GDM1 (cell line): ENCODE data around the gene CNTFR.
"Not testable (repeated sequence)": the region's sequence is repeated elsewhere in the genome, so short reads cannot be mapped to it uniquely, and the experiment has no call there.

Experiments used
- DNase-seq: peaks from one replicate; lab custom pipeline; 2025; lab: John Stamatoyannopoulos, UW

CNTFR gene

GRCh38 chr9:34589636-34590380 lies at the start of gene CNTFR:
Gene CNTFR (minus strand): TSS chr9:34589724. CDS start chr9:34568981, 20,743 bp downstream.
- no peak for DNase-seq

- not testable (repeated sequence) for DNase-seq
Measured at GRCh38 chr9:34639322-34639721, 49.8 kb upstream of the CNTFR start.

GRCh38 chr9:34638138-34638445 lies 48.6 kb upstream of the CNTFR start:
- no peak for DNase-seq

GRCh38 chr9:34637356-34638137 lies 48.0 kb upstream of the CNTFR start, which contains the start of gene SIGMAR1:
Gene SIGMAR1 (minus strand): TSS chr9:34637787. CDS start chr9:34637697, 90 bp downstream.
- DNase-seq = peak; percentile 89

GRCh38 chr9:34636791-34637355 lies 47.3 kb upstream of the CNTFR start:
- DNase-seq = no peak

GRCh38 chr9:34635556-34635955 lies 46.0 kb upstream of the CNTFR start:
- no peak for DNase-seq

- DNase-seq = no peak
Measured at GRCh38 chr9:34634551-34635248, 45.2 kb upstream of the CNTFR start.

- DNase-seq = peak; percentile 39
Measured at GRCh38 chr9:34633851-34634550, 44.5 kb upstream of the CNTFR start.

- DNase-seq = no peak
Measured at GRCh38 chr9:34633166-34633565, 43.6 kb upstream of the CNTFR start.

GRCh38 chr9:34630402-34631154 lies 41.1 kb upstream of the CNTFR start:
- no peak for DNase-seq

- DNase-seq = no peak
Measured at GRCh38 chr9:34629491-34629808, 39.9 kb upstream of the CNTFR start.

GRCh38 chr9:34628656-34629490 lies 39.3 kb upstream of the CNTFR start, which contains the start of gene ARID3C:
Gene ARID3C (minus strand): TSS chr9:34629066. CDS start chr9:34628014, 1,052 bp downstream.
- no peak for DNase-seq

GRCh38 chr9:34627716-34628655 lies 38.5 kb upstream of the CNTFR start:
- no peak for DNase-seq

- DNase-seq = no peak
Measured at GRCh38 chr9:34625186-34625486, 35.6 kb upstream of the CNTFR start.

- DNase-seq = no peak
Measured at GRCh38 chr9:34624475-34625185, 35.1 kb upstream of the CNTFR start.

- no peak for DNase-seq
Measured at GRCh38 chr9:34623374-34624235, 34.1 kb upstream of the CNTFR start.
